DLD1 (cell line): ENCODE results near the gene UBE2N.
"Not testable (repeated sequence)": the region's sequence is repeated elsewhere in the genome, so short reads cannot be mapped to it uniquely, and the experiment has no call there.

Experiments
- in situ Hi-C: cut with HindIII; loops from 2 replicates; pipeline ENCODE4 v1.10.0; 2017; ENCODE audit warnings: low sequenced_read_pairs

UBE2N gene

DNA sequence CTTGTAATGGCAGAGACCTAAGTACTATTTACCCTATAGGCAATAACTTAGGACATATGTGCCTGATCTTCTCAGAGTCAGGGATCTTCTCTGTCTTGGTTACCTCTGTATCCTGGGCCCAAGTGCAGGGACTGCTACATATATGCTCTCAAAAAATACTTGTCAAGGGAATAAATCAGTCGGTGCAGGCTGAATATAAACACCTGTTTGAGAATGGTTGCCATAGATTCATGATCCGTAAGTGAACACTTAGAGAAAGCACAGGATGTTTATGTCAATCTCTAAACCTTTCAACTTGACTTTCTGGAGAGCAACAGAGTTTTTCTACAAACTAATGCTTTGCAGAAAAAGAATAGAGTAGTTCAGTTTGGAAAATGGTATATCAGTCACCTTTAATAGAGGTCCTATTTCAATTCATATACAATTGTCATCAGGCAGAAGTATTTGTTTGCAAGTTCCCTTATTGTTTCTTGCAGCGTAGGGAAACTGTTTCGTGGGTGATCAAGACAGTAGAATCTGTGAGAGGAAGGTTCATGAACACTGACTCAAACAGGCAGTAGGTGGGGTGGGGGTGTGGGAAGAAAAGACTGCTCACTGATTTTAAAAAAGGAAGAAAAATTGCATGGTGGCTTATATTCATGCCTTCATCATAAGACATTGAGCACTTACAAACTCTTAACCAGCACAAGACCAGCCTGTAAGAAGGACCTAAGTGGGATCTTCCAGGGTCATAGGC, 6.0 kb upstream of the UBE2N start:
- in situ Hi-C loops = no loop called here

DNA sequence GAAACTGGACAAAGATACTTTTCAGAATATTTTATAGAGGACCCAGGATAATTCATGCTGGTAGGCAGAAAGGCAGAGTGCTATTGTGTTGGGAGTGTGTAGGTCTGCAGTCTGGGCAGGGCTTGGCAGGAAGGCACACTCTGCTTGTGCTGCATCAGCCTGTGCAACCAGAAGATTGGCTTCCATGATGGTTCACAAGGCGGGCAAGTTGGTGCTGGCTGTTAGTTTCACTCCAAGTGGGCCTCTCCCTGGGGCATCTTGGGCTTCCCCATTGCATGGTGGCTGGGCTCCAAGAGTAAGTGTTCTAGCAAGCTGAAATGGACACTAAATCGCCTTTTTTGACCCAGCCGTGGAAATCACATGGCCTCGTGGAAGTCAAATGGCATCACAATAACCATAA, 1.8 kb upstream of the UBE2N start:
- in situ Hi-C loops = no loop called here

DNA sequence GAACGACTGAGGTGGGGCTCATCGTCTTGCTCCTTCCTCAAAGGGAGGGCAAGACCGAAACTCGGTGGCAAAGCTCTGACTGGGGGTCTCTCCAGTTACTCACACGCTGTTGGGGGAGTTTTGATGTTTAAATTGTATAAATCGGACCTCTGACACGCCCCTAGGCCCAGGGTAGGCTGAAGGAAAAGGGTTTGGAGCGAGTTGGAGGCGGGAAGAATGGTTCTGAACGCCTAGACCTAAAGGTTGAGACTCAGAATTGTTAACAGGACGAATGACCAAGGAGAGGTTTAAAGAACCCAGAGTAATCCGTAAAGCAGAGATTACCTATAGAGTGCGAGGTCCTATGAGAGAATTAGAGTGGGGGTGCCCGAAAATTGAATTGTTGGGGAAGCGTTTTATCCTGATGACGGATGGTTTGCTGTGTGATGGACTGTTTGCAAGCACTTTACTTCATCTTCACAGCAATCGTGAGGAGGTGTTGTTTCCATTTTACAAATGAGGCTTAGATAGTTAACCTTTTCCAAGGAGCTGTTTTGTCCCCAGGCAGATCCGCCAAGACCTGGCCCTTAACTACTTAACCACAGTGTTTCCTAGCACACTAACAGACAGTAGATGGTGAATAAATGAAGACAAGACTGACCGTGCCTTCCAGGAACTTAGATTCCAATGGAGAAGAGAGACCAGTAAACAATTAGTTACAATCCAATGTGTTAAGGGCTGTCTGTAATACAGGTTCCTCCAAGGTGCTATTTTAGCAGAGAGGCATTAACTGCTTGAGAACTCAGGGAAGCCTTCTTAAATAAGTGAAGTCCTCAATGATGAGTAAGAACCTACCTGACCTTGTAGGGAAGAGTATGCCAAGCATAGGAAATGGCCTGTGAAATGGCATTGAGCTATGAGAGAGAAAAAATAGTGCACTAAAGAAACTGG, 929 bp upstream of the UBE2N start:
- in situ Hi-C loops = no loop called here

DNA sequence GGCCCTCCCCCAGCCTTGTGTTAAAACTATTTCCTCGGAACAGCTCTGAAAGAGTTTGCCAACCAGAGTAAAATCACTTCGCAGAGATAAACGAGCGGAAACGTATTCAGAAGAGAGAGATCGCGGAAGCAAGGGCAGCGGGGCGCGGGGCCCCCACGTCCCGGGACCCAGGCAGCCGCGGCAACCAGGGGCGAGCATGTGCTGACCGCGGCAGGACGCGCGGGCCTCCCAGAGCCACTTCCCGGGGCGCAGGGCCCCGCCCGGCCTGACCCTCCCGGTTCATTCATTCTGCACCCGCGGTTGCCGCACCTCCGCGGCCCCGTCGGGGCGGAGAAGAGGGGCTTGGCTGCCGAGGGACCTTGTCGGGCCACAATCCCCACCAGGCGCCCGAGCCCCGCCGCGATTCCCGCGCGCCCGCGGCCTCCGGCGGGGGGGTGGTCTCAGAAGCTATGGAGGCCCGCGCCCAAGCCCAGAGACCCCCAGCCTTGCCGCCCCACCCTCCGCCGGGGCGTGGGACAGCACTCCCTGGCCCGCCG, 598 bp downstream of the UBE2N start:
- in situ Hi-C loops = no loop called here

DNA sequence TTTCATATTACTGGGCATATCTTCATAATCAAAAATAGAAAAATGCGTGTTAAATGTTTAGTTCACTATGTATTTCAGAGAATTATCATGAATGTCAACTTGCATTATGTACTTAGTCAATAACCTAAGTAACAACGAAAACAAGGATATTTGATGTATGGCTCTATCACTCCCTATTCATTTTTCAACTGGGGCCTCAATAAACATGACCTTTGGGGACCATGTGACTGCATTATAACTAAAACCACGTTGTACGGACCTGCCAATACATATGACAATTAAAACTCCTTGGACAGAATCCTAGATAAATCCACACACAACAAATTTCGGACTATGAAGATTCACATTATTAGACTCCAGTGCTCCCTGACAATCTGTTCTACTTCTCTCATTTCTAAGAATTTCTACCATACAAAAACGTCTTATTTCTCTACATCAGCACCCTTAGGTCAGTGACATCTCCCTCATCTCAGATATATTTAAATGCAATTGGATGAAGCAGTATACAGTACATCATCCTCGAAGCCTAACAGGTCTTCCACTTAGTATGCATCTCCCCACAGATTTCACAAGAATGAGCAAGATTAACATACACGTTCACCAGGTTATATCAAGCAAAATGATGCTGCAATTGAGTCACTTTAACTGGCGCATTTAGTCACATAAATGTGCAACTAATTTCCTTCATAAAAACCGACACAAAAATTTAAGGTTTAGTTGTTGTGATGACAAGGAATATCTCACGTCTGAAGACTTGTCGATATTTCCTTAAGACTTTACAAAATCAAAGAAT, 1.5 kb downstream of the UBE2N start:
- in situ Hi-C loops = no loop called here

DNA sequence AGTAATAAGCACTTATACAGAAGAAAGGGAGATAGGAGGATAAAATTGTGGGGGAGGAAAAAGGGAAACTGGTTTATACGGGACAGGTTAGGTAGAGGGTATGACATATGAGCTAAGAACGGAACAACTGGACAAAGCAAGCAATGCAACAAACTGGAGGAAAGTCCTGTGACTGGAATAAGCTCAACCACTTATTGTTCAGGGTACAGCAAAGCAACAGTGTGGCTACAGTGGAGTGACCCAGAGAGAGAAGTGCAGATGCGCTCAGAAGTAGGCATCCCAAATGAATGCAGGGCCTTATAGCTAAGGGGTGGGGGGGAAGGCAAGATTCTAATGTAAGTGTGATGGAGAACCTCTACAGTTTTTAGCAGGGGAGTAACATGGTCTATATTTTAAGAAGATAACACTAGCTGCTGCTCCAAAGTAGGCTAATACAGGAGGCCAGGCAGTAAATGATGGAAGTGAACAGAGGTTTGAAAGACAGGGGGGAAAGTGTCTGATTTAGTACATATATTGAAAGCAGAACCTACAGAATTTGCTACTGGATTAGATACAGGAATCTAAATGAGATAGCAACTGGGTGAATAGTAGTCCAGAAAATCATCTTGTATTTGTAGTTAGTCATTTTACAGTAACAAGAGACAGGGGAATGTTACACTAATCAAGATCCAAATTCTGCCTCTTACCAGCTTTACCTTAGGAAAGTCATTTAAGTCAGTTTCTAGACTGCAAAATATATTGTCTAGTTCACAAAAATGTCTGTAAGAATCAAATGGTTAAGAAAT, 3.3 kb downstream of the UBE2N start:
- in situ Hi-C loops = no loop called here

DNA sequence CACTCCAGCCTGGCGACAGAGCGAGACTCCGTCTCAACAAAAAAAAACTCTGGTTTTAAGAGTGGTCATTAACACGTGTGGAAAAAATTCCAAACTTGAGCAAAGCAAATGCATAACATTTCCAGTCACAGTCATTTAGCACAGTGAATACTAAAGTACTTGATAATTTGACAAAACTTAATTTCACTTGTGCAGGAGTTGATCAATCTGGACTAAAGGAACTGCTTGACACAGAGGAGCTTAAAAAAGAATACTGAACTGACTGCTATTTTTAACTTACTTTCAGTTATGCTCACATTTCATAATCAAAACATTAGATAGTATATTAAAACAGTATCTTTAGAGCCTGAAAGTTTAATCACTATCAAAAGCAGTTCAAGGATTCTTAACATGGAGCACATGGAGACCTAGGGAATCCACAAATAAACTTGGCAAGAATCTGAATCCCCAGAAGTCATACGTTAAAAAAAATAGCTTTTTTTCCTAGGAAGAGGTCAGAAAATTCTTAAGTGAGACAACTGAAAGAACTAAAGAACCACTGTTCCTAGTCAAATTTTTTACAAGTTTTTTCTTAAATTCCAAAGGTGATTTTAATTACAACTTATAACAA, 7.4 kb downstream of the UBE2N start:
- in situ Hi-C loops = no loop called here

DNA sequence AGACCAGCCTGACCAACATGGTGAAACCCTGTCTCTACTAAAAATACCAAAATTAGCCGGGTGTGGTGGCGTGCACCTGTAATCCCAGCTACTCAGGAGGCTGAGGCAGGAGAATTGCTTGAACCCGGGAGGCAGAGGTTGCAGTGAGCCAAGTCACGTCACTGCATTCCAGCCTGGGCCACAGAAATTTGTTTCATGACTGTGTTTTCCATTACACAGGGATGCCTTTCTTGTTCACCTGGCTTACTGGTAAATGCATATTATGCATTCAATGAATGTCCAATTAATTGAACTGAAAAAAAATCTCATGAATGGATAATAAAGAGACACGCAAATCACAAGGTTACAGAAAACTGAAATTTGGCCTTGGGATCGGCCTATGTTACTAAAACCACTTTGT, 9.7 kb downstream of the UBE2N start:
- in situ Hi-C loops = not testable (repeated sequence)

DNA sequence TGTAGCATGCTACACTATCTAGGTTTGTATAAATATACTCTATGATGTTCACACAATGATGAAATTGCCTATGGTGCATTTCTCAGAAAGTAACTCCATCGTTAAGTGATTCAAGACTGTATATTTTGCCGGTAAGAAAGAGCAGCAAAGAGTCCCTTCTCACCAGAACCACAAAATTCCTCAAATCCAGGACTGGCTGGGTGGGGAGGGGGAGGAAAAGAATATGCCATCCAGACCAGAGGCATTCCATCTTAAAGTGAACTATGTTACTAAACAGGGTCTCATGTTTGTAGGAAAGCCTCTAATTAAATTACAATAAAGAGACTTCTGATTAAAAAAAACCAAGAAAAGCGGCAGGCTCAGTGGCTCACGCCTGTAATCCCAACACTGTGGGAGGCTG, 11.5 kb downstream of the UBE2N start:
- in situ Hi-C loops = no loop called here

DNA sequence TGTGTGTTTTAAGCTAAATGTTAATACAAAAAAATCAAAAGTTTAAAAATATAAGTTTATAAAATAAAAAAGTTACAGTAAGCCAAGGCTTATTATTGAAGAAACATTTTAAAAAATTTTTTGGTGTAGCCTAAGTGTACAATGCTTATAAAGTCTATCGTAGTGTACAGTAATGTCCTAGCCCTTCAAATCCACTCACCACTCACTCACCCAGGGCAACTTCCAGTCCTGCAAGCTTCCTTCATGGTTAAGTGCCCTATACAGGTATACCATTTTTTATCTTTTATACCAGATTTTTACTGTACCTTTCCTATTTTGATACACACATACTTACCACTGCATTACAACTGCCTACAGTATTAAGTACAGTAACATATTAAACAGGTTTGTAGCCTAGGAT, 11.9 kb downstream of the UBE2N start:
- in situ Hi-C loops = no loop called here

DNA sequence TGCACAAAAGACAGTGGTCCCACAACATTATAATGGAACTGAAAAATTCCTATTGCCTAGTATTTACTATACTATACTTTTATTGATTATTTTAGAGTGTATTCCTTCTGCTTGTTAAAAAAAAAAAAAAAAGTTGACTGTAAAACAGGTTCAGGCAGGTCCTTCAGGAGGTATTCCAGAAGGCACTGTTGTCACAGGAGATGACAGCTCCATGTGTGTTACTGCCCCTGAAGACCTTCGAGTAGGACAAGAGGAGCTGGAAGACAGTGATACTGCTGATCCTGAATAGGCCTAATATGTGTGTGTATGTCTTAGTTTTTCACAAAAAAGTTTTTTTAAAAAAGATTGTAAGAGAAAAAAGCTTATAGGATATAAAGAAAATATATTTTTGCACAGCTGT, 12.3 kb downstream of the UBE2N start:
- in situ Hi-C loops = no loop called here

DNA sequence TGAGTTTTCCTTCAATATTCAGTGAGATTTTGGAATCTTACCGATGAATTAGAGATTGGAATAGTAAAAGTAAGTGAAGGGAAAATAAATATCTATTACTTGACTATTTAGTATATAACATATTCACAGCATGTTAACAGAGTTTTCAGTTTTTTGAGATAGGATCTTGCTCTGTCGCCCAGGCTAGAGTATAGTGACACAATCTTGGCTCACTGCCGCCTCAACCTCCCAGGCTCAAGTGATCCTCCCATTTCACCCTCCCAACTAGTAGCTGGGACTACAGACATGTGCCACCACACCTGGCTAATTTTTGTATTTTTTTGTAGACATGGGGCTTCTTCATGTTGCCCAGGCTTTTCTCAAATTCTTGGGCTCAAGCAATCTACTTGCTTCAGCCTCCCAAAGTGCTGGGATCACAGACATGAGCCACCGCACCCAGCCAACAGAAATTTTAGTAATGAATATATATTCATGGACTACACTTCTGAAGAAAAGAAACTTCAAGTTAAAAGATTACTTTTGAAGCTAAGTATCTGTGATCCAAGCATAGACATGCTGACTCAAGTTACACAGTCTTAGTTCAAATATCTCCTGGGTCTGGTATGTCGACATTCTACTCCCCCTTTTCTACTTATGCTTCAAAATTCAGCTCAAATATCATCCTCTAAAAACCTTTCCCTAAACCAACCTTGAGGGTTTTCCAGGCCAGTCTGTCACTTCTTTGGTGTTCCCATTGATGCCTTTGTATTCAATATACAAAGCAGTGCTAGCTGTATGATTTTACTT, 13.8 kb downstream of the UBE2N start:
- in situ Hi-C loops = no loop called here

DNA sequence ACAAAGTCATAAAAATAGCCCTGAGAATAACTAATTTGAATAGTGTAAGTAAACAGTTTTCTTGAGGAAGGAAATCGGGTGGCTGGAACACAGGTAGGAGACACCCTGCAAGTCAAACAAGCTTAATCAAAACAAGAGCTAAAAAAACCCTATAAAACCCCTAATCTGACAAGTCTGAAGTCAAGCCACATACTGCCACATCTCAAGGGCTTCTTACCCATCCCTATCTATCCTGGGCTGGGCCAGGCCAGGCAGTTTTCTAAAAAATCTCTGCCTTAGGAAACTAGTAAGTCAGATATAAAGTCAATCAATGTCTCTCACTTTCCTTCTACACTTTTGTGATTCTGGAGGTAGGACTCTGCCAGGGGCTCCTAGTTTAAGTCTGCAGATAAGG, 15.3 kb downstream of the UBE2N start:
- in situ Hi-C loops = no loop called here

DNA sequence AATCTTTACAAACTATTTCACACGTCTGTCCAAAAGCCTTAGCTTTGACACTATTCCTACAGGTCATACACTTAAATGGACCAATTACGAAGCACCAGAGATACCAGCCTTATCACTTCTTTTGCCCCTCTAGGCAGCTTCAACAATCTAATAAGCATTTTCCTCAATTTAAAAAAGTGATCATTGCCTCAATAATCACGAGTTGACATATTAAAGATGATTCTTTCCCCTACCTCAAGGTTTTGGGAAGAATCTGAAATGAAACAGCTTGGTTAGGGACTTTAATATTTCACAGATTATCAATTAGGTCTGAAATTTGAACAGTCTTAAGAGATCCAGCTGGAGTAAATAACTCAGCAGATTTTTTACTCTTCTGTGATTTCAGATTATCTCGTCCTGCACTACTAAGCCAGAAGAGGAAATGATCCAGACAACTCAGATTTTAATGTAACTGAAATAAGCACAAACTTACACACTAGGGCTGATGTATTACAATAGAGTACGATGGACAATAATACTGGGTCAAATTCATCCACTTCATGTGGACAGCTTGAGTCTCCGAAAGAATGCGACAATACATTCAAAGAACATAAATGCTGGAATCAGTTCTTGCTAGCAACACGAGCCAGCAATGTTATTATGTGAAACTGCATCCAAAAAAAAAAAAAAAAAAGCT, 15.9 kb downstream of the UBE2N start:
- in situ Hi-C loops = no loop called here

DNA sequence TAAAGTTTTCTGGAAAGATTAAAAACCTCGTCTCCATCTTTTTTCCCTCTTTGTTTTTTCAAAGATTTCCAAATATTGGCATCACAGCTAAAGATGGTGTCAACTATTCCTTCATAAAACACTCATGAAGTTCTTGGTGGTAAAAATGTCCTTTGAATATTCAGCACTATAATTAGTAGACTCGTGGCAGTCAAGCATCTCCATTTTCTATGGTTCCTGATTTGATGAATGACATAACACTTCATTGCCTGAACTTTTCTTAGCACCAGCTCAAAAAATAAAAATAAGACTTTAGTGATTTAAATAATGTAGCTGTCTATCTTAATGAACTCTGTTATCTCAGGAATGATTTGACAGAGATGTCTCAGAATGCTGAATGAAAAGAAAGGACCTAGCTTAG, 19.7 kb downstream of the UBE2N start:
- in situ Hi-C loops = loop anchor here (25.0 kb wide), 2 partner anchors 460 to 635 kb away; no protein-coding TSS in a partner anchor

DNA sequence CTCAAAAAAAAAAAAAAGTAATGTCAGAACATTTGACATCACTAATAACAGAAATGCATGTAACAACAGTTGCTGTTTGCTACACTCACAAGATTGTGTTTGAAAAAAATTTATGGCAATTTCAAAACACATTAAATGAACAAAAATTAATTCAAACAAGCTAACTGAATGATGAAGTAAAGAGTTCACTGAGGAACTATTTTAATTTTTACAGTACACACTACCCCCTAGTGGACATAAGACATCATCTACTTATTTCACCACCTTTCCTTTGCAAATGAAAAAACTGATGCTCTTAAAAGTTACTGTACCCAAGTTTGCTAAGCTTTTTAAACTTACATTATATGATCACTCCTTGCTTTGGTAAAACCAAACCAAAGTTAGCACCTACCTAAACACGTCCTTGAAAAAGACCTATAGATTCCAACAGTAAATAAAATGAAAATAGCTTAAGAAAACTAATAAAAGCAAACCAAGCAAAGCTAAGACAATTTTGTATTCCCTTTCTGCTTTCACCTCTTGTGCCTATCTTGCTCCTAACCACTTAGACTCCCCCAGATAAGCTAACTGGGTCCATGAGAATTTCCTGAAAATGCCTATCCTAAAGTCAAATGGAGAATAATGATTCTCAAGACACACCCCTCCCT, 22.2 kb downstream of the UBE2N start:
- in situ Hi-C loops = loop anchor here (25.0 kb wide), 2 partner anchors 457 to 632 kb away; no protein-coding TSS in a partner anchor

DNA sequence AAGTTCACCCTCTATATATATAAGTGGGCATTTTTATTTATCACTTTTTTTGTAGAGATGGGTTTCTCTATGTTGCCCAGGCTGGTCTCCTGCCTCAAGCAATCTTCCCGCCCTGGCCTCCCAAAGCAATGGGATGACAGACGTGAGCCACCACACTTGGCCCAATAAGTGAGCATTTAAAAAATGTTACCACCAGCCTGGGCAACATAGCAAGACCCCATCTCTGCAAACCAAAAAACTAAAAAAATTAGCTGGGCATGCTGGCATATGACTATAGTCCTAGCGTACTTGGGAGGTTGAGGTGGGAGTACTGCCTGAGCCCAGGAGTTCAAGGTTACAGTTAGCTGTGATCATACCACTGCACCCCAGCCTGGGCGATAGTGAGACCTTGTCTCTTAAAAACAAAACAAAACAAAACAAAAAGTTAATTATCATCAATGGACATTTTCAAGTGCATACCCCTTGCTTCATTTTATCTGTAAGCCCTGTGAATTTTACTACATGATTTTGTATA, 23.7 kb downstream of the UBE2N start:
- in situ Hi-C loops = loop anchor here (25.0 kb wide), 2 partner anchors 456 to 631 kb away; no protein-coding TSS in a partner anchor
